Activated CD4-positive, alpha-beta T cell treated with anti-CD3 and anti-CD28 coated beads for 1 hour (primary cell): ENCODE results near the gene ITIH3.

ENCODE experiments used
- DNase-seq: peaks from one replicate; pipeline ENCODE4 v3.0.0-alpha.2; 2020

The ITIH3 gene

GRCh38 chr3:52846432-52846965 lies 51.9 kb downstream of the ITIH3 start:
- DNase-seq, result no peak

- no peak for DNase-seq
These were observed 52.6 kb downstream of the ITIH3 start for GRCh38 chr3:52847241-52847640.

GRCh38 chr3:52847726-52848125 lies 53.1 kb downstream of the ITIH3 start:
- DNase-seq, result no peak

- DNase-seq, result no peak
These were observed 54.0 kb downstream of the ITIH3 start for GRCh38 chr3:52848617-52849016.

- DNase-seq, result no peak
These were observed 55.1 kb downstream of the ITIH3 start for GRCh38 chr3:52849656-52850055.

GRCh38 chr3:52851348-52851747 lies 56.8 kb downstream of the ITIH3 start:
- no peak for DNase-seq

GRCh38 chr3:52852419-52852818 lies 57.8 kb downstream of the ITIH3 start:
- DNase-seq, result no peak

- DNase-seq, result no peak
These were observed 59.4 kb downstream of the ITIH3 start for GRCh38 chr3:52854013-52854412.

- DNase-seq, result no peak
These were observed 62.1 kb downstream of the ITIH3 start for GRCh38 chr3:52856666-52857065.

- DNase-seq, result no peak
These were observed 62.5 kb downstream of the ITIH3 start for GRCh38 chr3:52857133-52857532.

GRCh38 chr3:52857864-52858263 lies 63.3 kb downstream of the ITIH3 start:
- no peak for DNase-seq
